Bronchial epithelial cell (primary cell): ENCODE data around the gene ARL3. TPM values are rescaled to one million over a fixed set of nuclear protein-coding genes. Genes with fewer than 3 reads are reported as not detected.

Experiments
- DNase-seq: peaks from one replicate; pipeline ENCODE4 v3.0.0-alpha.2; 2010; ENCODE audit warnings: low read depth
- FAIRE-seq: peaks from 2 replicates; lab custom pipeline; 2011; peaks lifted over from hg19 to GRCh38; lab: Jason Lieb, UNC
- H3K27me3 ChIP-seq: 2 replicates; pipeline ENCODE4 v1.5.1; 2011; ENCODE audit warnings: low read length; ENCODE audit not compliant: control insufficient read depth, insufficient read depth
- H3K36me3 ChIP-seq: 2 replicates; pipeline ENCODE4 v1.5.1; 2011; ENCODE audit warnings: low read length; ENCODE audit not compliant: control insufficient read depth, insufficient read depth
- H3K4me3 ChIP-seq: 2 replicates; pipeline ENCODE4 v1.5.1; 2011; ENCODE audit warnings: mild to moderate bottlenecking, low read depth, low read length, control low read depth
- total RNA-seq: library from RNA; depleted of rRNA; stranded (reverse); fragments of >200 nt; gene quantifications from 2 replicates; pipeline ENCODE4 v1.2.1, GENCODE V29; 2014
- TF ChIP-seq, protein P1 (sequence below): IDR thresholded peaks from 2 replicates; pipeline ENCODE4 v1.5.1; 2011; ENCODE audit warnings: mild to moderate bottlenecking, moderate library complexity, low read length, control low read depth, inconsistent platforms; ENCODE audit not compliant: insufficient read depth, severe bottlenecking

Gene ARL3
- total RNA-seq, 1 donor from 2014 or later = 4.7 TPM

DNA sequence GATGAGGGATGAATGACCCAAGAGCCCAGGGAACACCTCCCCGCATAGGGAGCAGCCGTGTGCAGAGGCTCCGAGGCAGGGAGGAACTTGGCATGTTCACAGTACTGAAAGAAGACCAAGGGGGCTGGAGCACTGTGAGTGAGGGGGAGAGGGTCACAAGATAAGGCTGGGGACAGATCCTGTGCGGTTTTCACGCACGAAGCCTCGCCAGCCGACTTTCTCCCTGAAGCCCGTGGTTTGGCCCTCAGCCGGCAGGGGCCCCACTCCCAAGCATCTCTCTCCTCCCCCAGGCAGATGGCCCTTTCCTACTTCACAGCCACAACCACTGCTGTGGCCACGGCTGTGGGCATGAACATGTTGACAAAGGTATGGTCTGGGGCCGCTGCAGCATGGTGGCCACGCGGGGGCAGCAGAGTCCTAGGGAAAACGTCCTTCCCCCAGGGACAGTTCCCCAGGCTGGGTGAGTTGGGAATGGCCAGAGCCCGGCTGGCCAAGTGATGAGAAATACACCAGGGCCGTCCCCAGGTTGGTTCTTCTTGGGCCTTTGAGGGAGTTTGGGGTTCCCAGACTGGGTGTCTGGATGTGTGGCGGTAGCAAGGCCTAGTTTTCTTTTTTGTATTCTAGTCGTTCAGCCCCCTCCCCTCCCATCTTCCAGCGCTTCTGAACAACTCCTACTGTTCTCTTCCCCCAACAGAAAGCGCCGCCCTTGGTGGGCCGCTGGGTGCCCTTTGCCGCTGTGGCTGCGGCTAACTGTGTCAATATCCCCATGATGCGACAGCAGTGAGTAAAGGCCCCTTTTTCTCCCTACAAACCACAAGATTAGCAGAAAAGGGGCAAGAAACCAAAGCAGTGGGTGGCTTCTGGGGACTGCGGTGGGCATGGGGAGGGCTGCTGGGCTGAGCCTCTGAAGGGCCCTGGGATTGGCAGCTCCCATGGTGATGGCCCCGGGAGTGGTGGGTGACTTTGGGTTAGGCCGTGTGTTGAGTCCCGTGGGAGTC lies 15.1 kb upstream of the ARL3 start:
- Histone ChIP-seq H3K27me3 (no peaks in the 10 kb centered on the region), H3K4me3 (no peak overlapping the region), H3K36me3 (peaks cover 10% of the 10 kb centered on the region)
- DNase-seq (peak; percentile 43), FAIRE-seq (no peak)
- TF ChIP-seq, protein P1, sequence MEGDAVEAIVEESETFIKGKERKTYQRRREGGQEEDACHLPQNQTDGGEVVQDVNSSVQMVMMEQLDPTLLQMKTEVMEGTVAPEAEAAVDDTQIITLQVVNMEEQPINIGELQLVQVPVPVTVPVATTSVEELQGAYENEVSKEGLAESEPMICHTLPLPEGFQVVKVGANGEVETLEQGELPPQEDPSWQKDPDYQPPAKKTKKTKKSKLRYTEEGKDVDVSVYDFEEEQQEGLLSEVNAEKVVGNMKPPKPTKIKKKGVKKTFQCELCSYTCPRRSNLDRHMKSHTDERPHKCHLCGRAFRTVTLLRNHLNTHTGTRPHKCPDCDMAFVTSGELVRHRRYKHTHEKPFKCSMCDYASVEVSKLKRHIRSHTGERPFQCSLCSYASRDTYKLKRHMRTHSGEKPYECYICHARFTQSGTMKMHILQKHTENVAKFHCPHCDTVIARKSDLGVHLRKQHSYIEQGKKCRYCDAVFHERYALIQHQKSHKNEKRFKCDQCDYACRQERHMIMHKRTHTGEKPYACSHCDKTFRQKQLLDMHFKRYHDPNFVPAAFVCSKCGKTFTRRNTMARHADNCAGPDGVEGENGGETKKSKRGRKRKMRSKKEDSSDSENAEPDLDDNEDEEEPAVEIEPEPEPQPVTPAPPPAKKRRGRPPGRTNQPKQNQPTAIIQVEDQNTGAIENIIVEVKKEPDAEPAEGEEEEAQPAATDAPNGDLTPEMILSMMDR = peak; percentile 93

DNA sequence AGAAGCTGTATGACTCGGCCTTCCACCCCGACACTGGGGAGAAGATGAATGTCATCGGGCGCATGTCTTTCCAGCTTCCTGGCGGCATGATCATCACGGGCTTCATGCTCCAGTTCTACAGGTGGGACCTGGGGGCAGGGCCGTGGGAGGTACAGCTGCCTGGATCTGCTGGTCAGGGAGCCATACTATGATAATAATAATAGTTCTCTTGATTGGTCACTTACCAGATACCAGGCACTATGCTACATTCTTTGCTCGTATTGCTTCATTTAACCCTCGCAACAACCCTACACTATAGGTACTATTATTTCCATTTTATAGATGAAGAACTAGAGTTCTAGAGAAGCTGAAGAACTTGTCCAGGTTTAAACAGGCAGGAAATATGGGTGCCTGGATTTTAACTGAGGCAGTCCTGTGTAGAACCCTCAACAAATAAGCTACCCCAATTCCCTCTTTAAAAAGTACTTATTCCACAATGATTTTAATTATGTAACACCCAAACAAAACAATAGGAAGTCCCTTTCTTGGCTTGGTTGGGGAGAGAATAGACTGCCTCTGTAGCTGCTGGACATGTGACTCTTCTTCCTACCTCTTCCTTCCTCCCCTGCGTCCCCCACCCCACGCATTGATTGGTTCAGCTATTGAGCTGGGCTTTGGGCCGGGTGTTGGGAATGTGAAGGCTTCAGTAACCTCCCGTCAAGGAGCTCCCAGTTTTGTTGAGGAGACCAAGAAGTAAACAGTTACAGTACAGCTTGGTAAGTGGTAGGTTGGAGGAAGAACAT lies 13.0 kb upstream of the ARL3 start:
- no peak overlapping the region for H3K4me3 ChIP-seq
- H3K36me3 ChIP-seq = peaks cover 7% of the 10 kb centered on the region
- TF ChIP-seq, protein P1 = no peak
- FAIRE-seq = no peak
- H3K27me3 ChIP-seq = no peaks in the 10 kb centered on the region
- peak; percentile 33 for DNase-seq

DNA sequence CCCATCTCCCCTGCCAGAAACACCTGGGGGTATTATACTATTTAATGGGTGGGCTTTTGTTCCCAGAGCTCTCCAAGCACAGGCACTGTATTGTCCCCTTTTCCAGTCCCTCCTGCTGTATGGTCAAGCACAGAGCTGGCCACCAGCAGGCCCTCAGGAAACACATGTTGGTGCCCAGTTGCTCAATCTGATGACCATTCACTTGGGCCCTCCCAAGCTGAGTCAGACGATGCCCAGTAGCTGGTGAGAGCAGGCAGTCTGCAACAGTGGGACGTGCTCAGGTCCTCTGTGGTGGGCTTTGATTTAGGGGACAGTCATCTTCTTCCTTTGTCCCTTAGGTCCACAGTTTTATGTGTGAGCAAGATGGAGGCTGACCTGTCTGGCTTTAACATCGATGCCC lies 12.1 kb upstream of the ARL3 start:
- DNase-seq (no peak), FAIRE-seq (no peak)
- Histone ChIP-seq H3K4me3 (no peak overlapping the region), H3K27me3 (no peaks in the 10 kb centered on the region), H3K36me3 (peaks cover 7% of the 10 kb centered on the region)
- TF ChIP-seq, protein P1 = no peak

DNA sequence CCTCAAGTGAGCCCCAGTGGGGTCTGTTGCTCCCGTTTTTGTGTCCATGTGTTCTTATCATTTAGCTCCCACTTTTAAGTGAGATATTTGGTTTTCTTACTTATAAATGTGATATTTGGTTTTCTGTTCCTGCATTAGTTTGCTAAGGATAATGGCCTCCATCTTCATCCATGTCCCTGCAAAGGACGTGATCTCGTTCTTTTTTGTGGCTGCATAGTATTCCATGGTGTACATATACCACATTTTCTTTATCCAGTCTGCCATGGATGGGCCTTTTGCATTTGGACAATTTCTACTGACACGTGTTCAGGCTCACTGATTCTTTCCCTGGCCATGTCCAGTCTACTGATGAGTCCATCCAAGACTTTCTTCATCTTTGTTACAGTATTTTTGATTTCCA lies 9.8 kb upstream of the ARL3 start:
- peaks cover 3% of the 10 kb centered on the region for H3K36me3 ChIP-seq
- H3K27me3 ChIP-seq = no peaks in the 10 kb centered on the region
- TF ChIP-seq, protein P1 = no peak
- DNase-seq (no peak), FAIRE-seq (no peak)
- no peak overlapping the region for H3K4me3 ChIP-seq

DNA sequence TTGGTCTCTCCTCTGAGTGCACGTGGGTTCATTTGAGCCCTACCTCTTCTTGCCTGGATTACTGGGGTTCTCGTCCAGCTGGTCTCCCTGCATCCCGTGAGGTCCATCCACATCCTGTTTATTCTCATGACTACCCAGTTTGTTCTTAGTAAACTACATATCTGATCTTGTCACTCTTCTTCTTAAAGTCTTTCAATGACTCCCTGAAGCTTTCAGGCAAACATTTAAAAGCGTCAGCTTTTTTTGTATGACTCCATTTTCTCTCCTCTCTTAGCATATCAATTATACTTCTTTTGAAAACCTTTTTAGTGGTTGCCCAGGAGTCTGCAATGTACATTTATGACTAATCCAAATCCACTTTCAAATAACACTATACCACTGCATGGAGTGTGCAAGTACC lies 7.8 kb upstream of the ARL3 start:
- Histone ChIP-seq H3K27me3 (no peaks in the 10 kb centered on the region), H3K36me3 (peaks cover 2% of the 10 kb centered on the region), H3K4me3 (no peak overlapping the region)
- FAIRE-seq (no peak), DNase-seq (no peak)
- TF ChIP-seq, protein P1 = no peak
